Tibial artery (tissue), 4 donors: ENCODE data around the gene PSD4.

Experiments used
- DNase-seq, 2 donors: peaks; one replicate each; pipeline ENCODE4 v3.0.0-alpha.2; 2019
- H3K27ac ChIP-seq, 2 donors: fragments of 200-600 bp; sonication (generic) in 1 of 2; 1 replicate in 1 of 2; 2 replicates in 1 of 2; pipeline ENCODE4 v1.5.1; 2018 to 2019; ENCODE audit warnings: mild to moderate bottlenecking in 1 of 2
- H3K27me3 ChIP-seq, 2 donors: fragments of 200-600 bp; sonication (generic) in 1 of 2; one replicate each; pipeline versions ENCODE4 v1.5.1 to v1.6.0; 2016 to 2019
- H3K36me3 ChIP-seq, 3 donors: fragments of 200-600 bp; sonication (generic) in 2 of 3; one replicate each; pipeline ENCODE4 v1.5.1; 2016 to 2019; ENCODE audit warnings: mild to moderate bottlenecking in 2 of 3
- H3K4me1 ChIP-seq, 4 donors: fragments of 200-600 bp; sonication (generic) in 2 of 4; 1 replicate in 3 of 4; 2 replicates in 1 of 4; pipeline ENCODE4 v1.5.1; 2016 to 2019
- H3K4me3 ChIP-seq, 2 donors: fragments of 200-600 bp; sonication (generic) in 1 of 2; 1 replicate in 1 of 2; 2 replicates in 1 of 2; pipeline ENCODE4 v1.5.1; 2018 to 2019; ENCODE audit warnings: mild to moderate bottlenecking in 2 of 2
- H3K9me3 ChIP-seq, 3 donors: fragments of 200-600 bp; sonication (generic) in 1 of 3; one replicate each; pipeline ENCODE4 v1.5.1; 2016 to 2019
- CTCF ChIP-seq, 2 experiments: fragments of 200-600 bp in 1 of 2; fragments of 450-650 bp in 1 of 2; IDR thresholded peaks; one replicate each; pipeline ENCODE4 v1.5.1; 2017 to 2019; ENCODE audit warnings: antibody characterized with exemption in 2 of 2, mild to moderate bottlenecking in 1 of 2, moderate library complexity in 1 of 2
- intact Hi-C: fragments of 100-400 bp; cut with DNase I; formaldehyde crosslinking; loops from one replicate; pipeline ENCODE4 v1.15.0; 2023; ENCODE audit warnings: low total_unique reads

The PSD4 gene

GRCh38 chr2:113149553-113150257, 24.1 kb upstream of the PSD4 start:
- no peaks in the 10 kb centered on the region for H3K36me3 ChIP-seq
- no peaks in the 10 kb centered on the region for H3K9me3 ChIP-seq
- intact Hi-C loops, result no loop called here
- no peak overlapping the region for H3K4me3 ChIP-seq
- no peak for DNase-seq
- no peaks in the 10 kb centered on the region for H3K27me3 ChIP-seq
- H3K4me1 ChIP-seq, result no peaks in the 10 kb centered on the region
- no peak overlapping the region for H3K27ac ChIP-seq
- TF ChIP-seq CTCF (IDR thresholded peaks at IDR 0.05), result no peak

- Histone ChIP-seq H3K27ac (no peak overlapping the region), H3K9me3 (no peaks in the 10 kb centered on the region), H3K27me3 (peaks cover 0 to 1% of the 10 kb centered on the region in 2 donors), H3K4me1 (no peaks in the 10 kb centered on the region), H3K4me3 (no peak overlapping the region), H3K36me3 (no peaks in the 10 kb centered on the region)
- intact Hi-C loops, result no loop called here
- no peak for DNase-seq
- TF ChIP-seq CTCF (IDR thresholded peaks at IDR 0.05), result no peak
Observed at GRCh38 chr2:113150258-113150601, 23.5 kb upstream of the PSD4 start.

DNA sequence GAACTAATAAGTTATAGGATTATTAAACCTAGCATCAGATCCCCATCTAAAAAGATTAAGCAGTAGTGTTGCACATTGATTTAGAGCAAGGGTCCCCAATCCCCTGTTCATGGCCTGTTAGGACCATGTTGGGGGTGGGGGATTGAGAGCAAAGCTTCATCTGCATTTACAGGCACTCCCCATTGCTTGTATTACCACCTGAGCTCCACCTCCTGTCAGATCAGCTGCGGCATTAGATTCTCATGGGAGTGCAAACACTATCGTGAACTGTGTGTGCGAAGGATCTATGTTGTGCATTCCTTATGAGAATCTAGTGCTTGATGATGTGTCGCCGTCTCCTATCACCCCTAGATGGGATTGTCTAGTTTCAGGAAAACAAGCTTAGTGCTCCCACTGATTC, 18.4 kb upstream of the PSD4 start:
- no peak overlapping the region for H3K27ac ChIP-seq
- intact Hi-C loops, result no loop called here
- H3K27me3 ChIP-seq, result peaks cover 0 to 39% of the 10 kb centered on the region in 2 donors
- no peaks in the 10 kb centered on the region for H3K36me3 ChIP-seq
- TF ChIP-seq CTCF (IDR thresholded peaks at IDR 0.05), result no peak
- H3K4me3 ChIP-seq, result no peak overlapping the region
- H3K9me3 ChIP-seq, result no peaks in the 10 kb centered on the region
- no peaks in the 10 kb centered on the region for H3K4me1 ChIP-seq
- no peak for DNase-seq

DNA sequence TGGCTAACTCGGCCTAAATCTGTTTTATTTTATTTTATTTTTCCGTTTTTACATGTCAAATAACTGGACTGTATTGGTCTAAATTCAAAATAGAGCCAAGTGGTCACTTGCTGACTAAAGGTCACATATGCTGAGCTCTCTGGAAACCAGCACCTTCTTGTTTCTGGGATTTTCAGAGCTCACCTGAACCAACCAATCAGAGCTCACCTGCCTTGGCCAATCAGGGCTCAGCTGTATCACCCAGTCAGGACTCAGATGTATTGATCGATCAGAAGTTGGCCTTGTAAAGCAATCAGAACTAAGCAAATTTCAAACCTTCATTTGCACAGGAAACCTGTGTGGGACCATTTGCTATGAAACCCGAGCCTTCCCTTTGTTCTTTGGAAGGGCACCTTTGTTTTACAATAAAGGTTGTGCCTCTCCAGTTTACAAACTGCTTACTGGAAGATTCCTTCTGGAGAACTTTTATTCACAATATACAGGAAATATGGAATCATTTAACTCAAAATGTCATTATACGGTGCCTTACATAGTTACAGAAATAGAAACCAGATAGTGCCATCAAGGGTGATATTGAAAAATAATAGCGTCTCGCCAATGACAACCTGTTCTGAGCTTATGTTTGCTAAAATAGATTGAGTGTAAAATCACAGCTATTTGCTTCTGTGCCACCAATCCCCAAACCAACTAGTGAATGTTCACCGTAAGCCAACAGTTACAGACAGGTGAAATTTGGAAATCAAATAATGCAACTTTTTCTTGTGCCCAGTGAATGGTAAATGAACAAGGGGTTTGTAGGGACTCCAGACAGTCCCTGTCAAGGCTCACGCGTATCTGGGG, 17.3 kb upstream of the PSD4 start:
- no peak overlapping the region for H3K4me3 ChIP-seq
- no peaks in the 10 kb centered on the region for H3K9me3 ChIP-seq
- no peak overlapping the region for H3K27ac ChIP-seq
- TF ChIP-seq CTCF (IDR thresholded peaks at IDR 0.05), result no peak
- intact Hi-C loops, result no loop called here
- DNase-seq, result no peak
- H3K4me1 ChIP-seq, result no peaks in the 10 kb centered on the region
- H3K36me3 ChIP-seq, result no peaks in the 10 kb centered on the region
- peaks cover 0 to 39% of the 10 kb centered on the region in 2 donors for H3K27me3 ChIP-seq

DNA sequence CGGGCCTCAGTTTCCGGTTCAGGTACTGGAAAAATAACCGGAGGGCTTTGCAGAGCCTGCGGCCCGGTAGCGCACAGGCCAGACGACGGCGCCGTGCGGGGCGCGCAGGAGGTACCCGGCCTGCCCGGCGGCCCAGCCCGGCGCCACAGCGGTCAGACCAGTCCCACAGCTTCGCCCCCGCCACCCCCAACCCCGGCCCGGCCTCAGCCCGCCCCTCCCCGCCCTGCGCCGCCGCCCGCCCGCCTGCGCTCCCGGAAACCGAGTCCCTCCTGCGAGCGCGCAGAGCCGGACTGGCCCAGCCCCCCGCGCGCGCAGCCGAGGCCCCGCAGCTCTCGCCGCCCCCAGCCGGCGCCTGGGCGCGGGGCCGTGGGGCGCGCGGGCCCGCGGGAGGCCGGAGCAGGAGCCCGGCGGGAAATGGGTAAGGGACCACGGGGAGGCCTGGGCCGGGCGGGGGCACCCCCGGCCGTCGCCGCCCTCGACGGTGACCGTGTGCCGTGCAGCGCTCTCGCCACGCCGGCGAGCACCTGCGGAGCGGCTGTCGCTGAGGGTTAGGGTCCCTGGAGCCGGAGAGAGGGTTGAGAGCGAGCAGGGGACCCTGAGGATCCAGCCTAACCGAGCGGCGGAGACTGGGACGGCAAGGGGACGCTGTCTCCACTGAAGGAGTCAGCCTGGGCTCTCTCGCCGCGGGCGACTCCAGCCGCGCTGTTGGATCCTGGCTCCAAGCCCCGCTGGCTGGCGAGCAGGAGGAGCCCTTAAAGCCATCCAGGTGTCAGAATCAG, 16.5 kb upstream of the PSD4 start:
- H3K36me3 ChIP-seq, result no peaks in the 10 kb centered on the region
- peak in 1 of 2 donors; percentile 49 for DNase-seq
- peak overlapping the region; percentile 21 to 30 for H3K4me3 ChIP-seq
- no peaks in the 10 kb centered on the region for H3K9me3 ChIP-seq
- intact Hi-C loops, result no loop called here
- H3K4me1 ChIP-seq, result no peaks in the 10 kb centered on the region
- TF ChIP-seq CTCF (IDR thresholded peaks at IDR 0.05), result no peak
- no peak overlapping the region for H3K27ac ChIP-seq
- H3K27me3 ChIP-seq, result peaks cover 0 to 39% of the 10 kb centered on the region in 2 donors
